WTC11 (cell line): ENCODE measurements around the gene ITPR3. TPM values are rescaled to one million over a fixed set of nuclear protein-coding genes. Genes with fewer than 3 reads are reported as not detected.

Experiments used
- ATAC-seq: fragments of 200-7000 bp; cut with Tn5 transposase; 2 replicates; pipeline ENCODE4 v1.10.0; 2021; ENCODE audit warnings: mild to moderate bottlenecking, moderate library complexity
- CTCF ChIA-PET: fragments of 300-600 bp; sonication (Branson Sonifier 250); formaldehyde crosslinking; loops from one replicate; lab custom pipeline; 2021; ENCODE audit warnings: antibody characterized with exemption; lab: Charles Lee
- POLR2A ChIA-PET: fragments of 350-600 bp; sonication (Branson Sonifier 250); formaldehyde crosslinking; loops from one replicate; lab custom pipeline; 2021; ENCODE audit warnings: antibody characterized with exemption; lab: Charles Lee
- DNase-seq: peaks from one replicate; pipeline ENCODE4 v3.0.0; 2021; ENCODE audit warnings: low spot score
- H3K27ac Mint-ChIP-seq: 2 replicates; pipeline ENCODE4 v1.8.0; 2021; ENCODE audit warnings: mixed read lengths
- H3K27me3 Mint-ChIP-seq: 2 replicates; pipeline ENCODE4 v1.8.0; 2021; ENCODE audit warnings: low read depth, mild to moderate bottlenecking, moderate library complexity, mixed read lengths
- H3K36me3 Mint-ChIP-seq: 2 replicates; pipeline ENCODE4 v1.8.0; 2021; ENCODE audit warnings: mixed read lengths
- H3K4me1 Mint-ChIP-seq: 2 replicates; pipeline ENCODE4 v1.8.0; 2022; ENCODE audit warnings: mixed read lengths
- H3K4me3 Mint-ChIP-seq: 2 replicates; pipeline ENCODE4 v1.8.0; 2021; ENCODE audit warnings: mild to moderate bottlenecking, moderate library complexity, mixed read lengths
- H3K9me3 Mint-ChIP-seq: 2 replicates; pipeline ENCODE4 v1.8.0; 2021; ENCODE audit warnings: mixed read lengths
- CREB1 ChIP-seq: sonication (generic); formaldehyde crosslinking; IDR thresholded peaks from 2 replicates; pipeline ENCODE4 v1.8.0; 2023; ENCODE audit warnings: mild to moderate bottlenecking, missing genetic modification reagents
- EMX1 ChIP-seq: fragments of 250-450 bp; sonication (Bioruptor Pico); IDR thresholded peaks from 2 replicates; pipeline ENCODE4 v1.8.0; 2021; ENCODE audit warnings: mild to moderate bottlenecking
- GRHL2 ChIP-seq: fragments of 250-450 bp; sonication (Bioruptor Pico); IDR thresholded peaks from 2 replicates; pipeline ENCODE4 v1.8.0; 2022; ENCODE audit warnings: mild to moderate bottlenecking, moderate library complexity; ENCODE audit not compliant: insufficient replicate concordance, severe bottlenecking
- GTF2I ChIP-seq: fragments of 250-450 bp; sonication (Bioruptor Pico); conservative IDR thresholded peaks from 2 replicates; pipeline ENCODE4 v1.4.0; 2021; ENCODE audit warnings: mild to moderate bottlenecking
- KAT7 ChIP-seq: sonication (generic); formaldehyde crosslinking; IDR thresholded peaks from 2 replicates; pipeline ENCODE4 v1.8.1; 2023; ENCODE audit warnings: missing genetic modification reagents, mild to moderate bottlenecking, borderline replicate concordance
- MYBL2 ChIP-seq: sonication (generic); formaldehyde crosslinking; IDR thresholded peaks from 2 replicates; pipeline ENCODE4 v1.8.1; 2023; ENCODE audit warnings: mild to moderate bottlenecking, moderate library complexity, missing genetic modification reagents
- NR2C2 ChIP-seq: sonication (generic); formaldehyde crosslinking; IDR thresholded peaks from 2 replicates; pipeline ENCODE4 v1.8.0; 2022; ENCODE audit warnings: mild to moderate bottlenecking, missing genetic modification reagents
- PRDM15 ChIP-seq: sonication (generic); formaldehyde crosslinking; IDR thresholded peaks from 2 replicates; pipeline ENCODE4 v1.8.0; 2022; ENCODE audit warnings: missing genetic modification reagents
- STAT6 ChIP-seq: sonication (generic); formaldehyde crosslinking; conservative IDR thresholded peaks from 2 replicates; pipeline ENCODE4 v1.8.1; 2023; ENCODE audit warnings: mild to moderate bottlenecking, low read depth, missing genetic modification reagents, moderate library complexity
- TP53 ChIP-seq: sonication (generic); formaldehyde crosslinking; IDR thresholded peaks from 2 replicates; pipeline ENCODE4 v1.8.1; 2023; ENCODE audit warnings: mild to moderate bottlenecking, missing genetic modification reagents
- ZBTB21 ChIP-seq: sonication (generic); formaldehyde crosslinking; IDR thresholded peaks from 2 replicates; pipeline ENCODE4 v1.8.1; 2023; ENCODE audit warnings: mild to moderate bottlenecking, missing genetic modification reagents, borderline replicate concordance
- ZMAT4 ChIP-seq: fragments of 250-450 bp; sonication (Bioruptor Pico); IDR thresholded peaks from 2 replicates; pipeline ENCODE4 v1.9.0; 2021; ENCODE audit warnings: mild to moderate bottlenecking
- ZNF138 ChIP-seq: sonication (generic); formaldehyde crosslinking; conservative IDR thresholded peaks from 2 replicates; pipeline ENCODE4 v1.8.1; 2022; ENCODE audit warnings: mild to moderate bottlenecking, moderate library complexity, missing genetic modification reagents
- ZNF317 ChIP-seq: sonication (generic); formaldehyde crosslinking; IDR thresholded peaks from 2 replicates; pipeline ENCODE4 v1.8.1; 2023; ENCODE audit warnings: low read depth, mild to moderate bottlenecking, moderate library complexity, missing genetic modification reagents, borderline replicate concordance
- ZNF425 ChIP-seq: fragments of 250-450 bp; sonication (Bioruptor Pico); conservative IDR thresholded peaks from 2 replicates; pipeline ENCODE4 v1.9.0; 2021; ENCODE audit warnings: mild to moderate bottlenecking
- ZNF671 ChIP-seq: fragments of 250-450 bp; sonication (Bioruptor Pico); IDR thresholded peaks from 2 replicates; pipeline ENCODE4 v1.8.0; 2021; ENCODE audit warnings: mild to moderate bottlenecking
- total RNA-seq: library from RNA; stranded (reverse); gene quantifications from 3 replicates; pipeline ENCODE4 v1.2.3, GENCODE V29; 2021
- TF ChIP-seq, protein P1 (sequence below): sonication (generic); formaldehyde crosslinking; IDR thresholded peaks from 2 replicates; pipeline ENCODE4 v1.8.0; 2023; ENCODE audit warnings: mild to moderate bottlenecking, missing genetic modification reagents
- TF ChIP-seq, protein P2 (sequence below): fragments of 250-450 bp; sonication (Bioruptor Pico); IDR thresholded peaks from 2 replicates; pipeline ENCODE4 v1.8.0; 2021; ENCODE audit warnings: mild to moderate bottlenecking
- TF ChIP-seq, protein P3 (sequence below): sonication (generic); formaldehyde crosslinking; IDR thresholded peaks from 2 replicates; pipeline ENCODE4 v1.8.1; 2023; ENCODE audit warnings: mild to moderate bottlenecking, missing genetic modification reagents, moderate library complexity

Gene ITPR3
- total RNA-seq, 1 experiment from 2014 or later, result 47.3 TPM

- no peak for TF ChIP-seq PRDM15 (CRISPR knock-in tag)
- TF ChIP-seq, protein P1, sequence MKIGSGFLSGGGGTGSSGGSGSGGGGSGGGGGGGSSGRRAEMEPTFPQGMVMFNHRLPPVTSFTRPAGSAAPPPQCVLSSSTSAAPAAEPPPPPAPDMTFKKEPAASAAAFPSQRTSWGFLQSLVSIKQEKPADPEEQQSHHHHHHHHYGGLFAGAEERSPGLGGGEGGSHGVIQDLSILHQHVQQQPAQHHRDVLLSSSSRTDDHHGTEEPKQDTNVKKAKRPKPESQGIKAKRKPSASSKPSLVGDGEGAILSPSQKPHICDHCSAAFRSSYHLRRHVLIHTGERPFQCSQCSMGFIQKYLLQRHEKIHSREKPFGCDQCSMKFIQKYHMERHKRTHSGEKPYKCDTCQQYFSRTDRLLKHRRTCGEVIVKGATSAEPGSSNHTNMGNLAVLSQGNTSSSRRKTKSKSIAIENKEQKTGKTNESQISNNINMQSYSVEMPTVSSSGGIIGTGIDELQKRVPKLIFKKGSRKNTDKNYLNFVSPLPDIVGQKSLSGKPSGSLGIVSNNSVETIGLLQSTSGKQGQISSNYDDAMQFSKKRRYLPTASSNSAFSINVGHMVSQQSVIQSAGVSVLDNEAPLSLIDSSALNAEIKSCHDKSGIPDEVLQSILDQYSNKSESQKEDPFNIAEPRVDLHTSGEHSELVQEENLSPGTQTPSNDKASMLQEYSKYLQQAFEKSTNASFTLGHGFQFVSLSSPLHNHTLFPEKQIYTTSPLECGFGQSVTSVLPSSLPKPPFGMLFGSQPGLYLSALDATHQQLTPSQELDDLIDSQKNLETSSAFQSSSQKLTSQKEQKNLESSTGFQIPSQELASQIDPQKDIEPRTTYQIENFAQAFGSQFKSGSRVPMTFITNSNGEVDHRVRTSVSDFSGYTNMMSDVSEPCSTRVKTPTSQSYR (CRISPR knock-in tag), result no peak
- TF ChIP-seq CREB1 (CRISPR knock-in tag), result no peak
- TF ChIP-seq GRHL2 (CRISPR knock-in tag), result no peak
- no peak for TF ChIP-seq ZNF671 (CRISPR knock-in tag)
- no peak for TF ChIP-seq ZNF425 (CRISPR knock-in tag)
- TF ChIP-seq NR2C2 (CRISPR knock-in tag), result no peak
- TF ChIP-seq, protein P2, sequence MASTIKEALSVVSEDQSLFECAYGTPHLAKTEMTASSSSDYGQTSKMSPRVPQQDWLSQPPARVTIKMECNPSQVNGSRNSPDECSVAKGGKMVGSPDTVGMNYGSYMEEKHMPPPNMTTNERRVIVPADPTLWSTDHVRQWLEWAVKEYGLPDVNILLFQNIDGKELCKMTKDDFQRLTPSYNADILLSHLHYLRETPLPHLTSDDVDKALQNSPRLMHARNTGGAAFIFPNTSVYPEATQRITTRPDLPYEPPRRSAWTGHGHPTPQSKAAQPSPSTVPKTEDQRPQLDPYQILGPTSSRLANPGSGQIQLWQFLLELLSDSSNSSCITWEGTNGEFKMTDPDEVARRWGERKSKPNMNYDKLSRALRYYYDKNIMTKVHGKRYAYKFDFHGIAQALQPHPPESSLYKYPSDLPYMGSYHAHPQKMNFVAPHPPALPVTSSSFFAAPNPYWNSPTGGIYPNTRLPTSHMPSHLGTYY (CRISPR knock-in tag), result no peak
- TF ChIP-seq ZNF138 (CRISPR knock-in tag), result no peak
- no peak for TF ChIP-seq ZMAT4
These were observed 109.9 kb downstream of the ITPR3 start (continued) for GRCh38 chr6:33731035-33731434.

DNA sequence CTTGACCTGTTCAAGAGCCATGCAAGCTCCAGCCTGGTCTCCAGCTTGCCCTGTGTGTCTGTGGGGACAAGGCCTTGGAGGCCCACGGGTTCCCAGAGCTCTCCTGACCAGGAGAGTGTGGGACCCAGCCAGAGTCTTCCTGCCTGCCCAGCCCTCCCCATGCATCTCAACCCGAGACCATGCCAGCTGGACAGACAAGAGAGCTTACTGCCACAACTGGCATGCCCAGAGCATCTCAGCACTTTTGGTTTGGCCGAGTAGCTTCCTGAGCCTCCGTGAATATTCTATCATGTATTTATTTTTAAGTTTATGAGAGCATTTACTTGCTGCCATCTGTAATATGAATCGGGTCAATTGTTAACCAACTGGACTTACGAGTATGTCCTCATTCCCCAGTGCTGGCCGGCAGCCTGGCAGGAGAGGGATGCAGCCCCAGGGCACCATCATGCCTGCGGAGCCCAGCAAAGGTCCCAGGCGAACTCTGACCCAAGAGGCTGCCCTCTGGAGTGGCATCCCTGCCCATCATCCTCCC lies 110.7 kb downstream of the ITPR3 start:
- Mint-ChIP-seq H3K4me3 (no peak overlapping the region), H3K9me3 (no peaks in the 10 kb centered on the region), H3K27ac (no peak overlapping the region), H3K36me3 (no peaks in the 10 kb centered on the region), H3K4me1 (no peaks in the 10 kb centered on the region; the same call in 1 of the 2 replicates), H3K27me3 (no peaks in the 10 kb centered on the region)
- ChIA-PET POLR2A (interaction anchor here (0.6 kb wide), 1 partner anchor 193 kb away, joined by 5 read pairs; no protein-coding TSS in a partner anchor), CTCF (interaction anchor here (1.0 to 1.2 kb wide), 2 partner anchors 21 to 31 kb away, joined by 3 read pairs; partner anchors contain the start of gene UQCC2)
- DNase-seq (no peak), ATAC-seq (no peak)
- TF ChIP-seq STAT6 (no peak), KAT7 (CRISPR knock-in tag) (no peak), EMX1 (CRISPR knock-in tag) (no peak), MYBL2 (CRISPR knock-in tag) (no peak), ZBTB21 (CRISPR knock-in tag) (no peak), ZNF317 (no peak), TP53 (CRISPR knock-in tag) (no peak), GTF2I (CRISPR knock-in tag) (no peak)
- TF ChIP-seq, protein P3, sequence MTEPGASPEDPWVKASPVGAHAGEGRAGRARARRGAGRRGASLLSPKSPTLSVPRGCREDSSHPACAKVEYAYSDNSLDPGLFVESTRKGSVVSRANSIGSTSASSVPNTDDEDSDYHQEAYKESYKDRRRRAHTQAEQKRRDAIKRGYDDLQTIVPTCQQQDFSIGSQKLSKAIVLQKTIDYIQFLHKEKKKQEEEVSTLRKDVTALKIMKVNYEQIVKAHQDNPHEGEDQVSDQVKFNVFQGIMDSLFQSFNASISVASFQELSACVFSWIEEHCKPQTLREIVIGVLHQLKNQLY (CRISPR knock-in tag), result no peak
- TF ChIP-seq, protein P1 (CRISPR knock-in tag), result no peak
